Hematopoietic multipotent progenitor cell treated with erythropoietin and hydrocortisone succinate and interleukin-3 and kit ligand, for 17 days (in vitro differentiated cells): ENCODE data around the gene LUZP1.
A peak's percentile ranks its signal among the peaks of the same experiment; 100 is the strongest.

ENCODE experiments used
- DNase-seq: peaks from one replicate; pipeline ENCODE4 v3.0.0-alpha.2; 2015; ENCODE audit warnings: low spot score

LUZP1 gene

DNA sequence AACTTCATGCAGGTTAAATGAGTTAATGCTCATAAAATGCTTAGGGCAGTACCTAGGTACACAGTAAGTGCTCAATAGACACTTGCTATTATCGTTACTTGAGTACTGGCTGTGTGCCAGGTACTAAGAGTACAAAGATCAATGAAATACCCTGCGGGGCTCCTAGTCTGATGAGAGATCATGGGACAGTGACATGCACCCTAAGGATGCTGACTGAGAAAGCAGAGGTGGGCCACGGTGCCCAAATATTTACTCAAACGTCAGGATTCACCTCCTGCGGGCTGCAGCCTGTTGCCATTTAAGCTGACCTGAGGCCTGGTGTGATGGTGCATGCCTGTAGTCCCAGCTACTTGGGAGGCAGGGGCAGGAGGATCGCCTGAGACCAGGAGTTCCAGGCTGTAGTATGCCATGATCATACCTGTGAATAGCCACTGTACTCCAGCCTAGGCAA, 19.8 kb upstream of the LUZP1 start:
- no peak for DNase-seq

DNA sequence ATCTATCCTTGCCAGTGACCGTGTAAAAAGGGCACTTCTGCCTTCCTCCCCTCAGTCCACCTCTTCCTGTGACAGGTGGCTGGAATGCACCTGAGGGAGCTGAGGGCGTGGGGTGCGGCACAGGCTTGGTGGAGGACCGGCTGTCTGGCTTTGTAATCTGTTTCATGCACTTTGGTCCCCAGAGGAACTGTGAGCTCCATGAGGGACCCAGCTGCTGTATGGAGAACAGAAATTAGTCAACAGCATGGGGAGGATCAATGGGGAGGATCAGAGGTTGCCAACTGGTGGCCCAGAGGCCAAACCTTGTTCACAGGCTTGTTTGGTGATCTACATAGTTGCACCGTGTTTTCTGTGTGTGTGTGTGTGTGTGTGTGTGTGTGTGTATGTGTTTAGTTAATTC, 19.0 kb upstream of the LUZP1 start:
- no peak for DNase-seq

GRCh38 chr1:23185381-23185780, 16.7 kb upstream of the LUZP1 start:
- no peak for DNase-seq

DNA sequence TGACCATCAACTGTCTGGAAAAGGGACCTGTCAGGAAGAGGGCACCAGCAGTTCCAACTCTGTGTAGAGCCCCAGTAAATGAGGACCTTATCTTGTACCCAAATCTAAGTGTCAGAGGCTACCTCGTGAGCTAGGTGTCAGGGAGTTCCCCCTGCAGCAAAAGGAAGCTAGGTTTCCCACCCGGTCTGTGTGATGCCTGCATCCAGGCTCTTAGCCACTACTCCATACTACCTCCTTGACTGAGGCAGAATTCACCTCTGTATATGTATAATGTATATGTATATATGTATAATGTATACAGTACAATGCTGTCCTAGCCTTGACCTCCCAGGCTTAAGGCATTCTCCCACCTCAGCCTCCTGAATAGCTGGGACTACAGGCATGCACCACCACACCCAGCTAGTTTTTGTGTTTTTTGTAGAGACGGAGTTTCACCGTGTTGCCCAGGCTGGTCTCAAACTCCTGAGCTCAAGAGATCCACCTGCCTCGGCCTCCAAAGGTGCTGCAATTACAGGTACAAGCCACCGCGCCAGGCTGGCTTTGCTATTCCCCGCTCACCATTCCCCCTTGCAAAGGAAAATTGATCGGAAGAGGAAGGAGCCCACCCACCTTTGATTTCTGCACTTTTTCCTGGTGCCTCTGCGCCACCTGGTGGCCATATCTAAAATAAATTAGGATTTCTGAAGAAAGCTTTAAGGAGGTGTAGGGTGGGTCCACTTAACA, 15.7 kb upstream of the LUZP1 start:
- DNase-seq = peak; percentile 71

- DNase-seq = no peak
Observed at GRCh38 chr1:23179862-23180261, 11.2 kb upstream of the LUZP1 start.

- DNase-seq = no peak
Observed at GRCh38 chr1:23178950-23179349, 10.3 kb upstream of the LUZP1 start.

GRCh38 chr1:23178414-23178813, 9.8 kb upstream of the LUZP1 start:
- DNase-seq = no peak

- DNase-seq = no peak
Observed at GRCh38 chr1:23177438-23178380, 9.1 kb upstream of the LUZP1 start.

GRCh38 chr1:23177031-23177430, 8.4 kb upstream of the LUZP1 start:
- no peak for DNase-seq

GRCh38 chr1:23174426-23175110, 5.9 kb upstream of the LUZP1 start:
- no peak for DNase-seq

- DNase-seq = no peak
Observed at GRCh38 chr1:23171181-23171755, 2.6 kb upstream of the LUZP1 start.

DNA sequence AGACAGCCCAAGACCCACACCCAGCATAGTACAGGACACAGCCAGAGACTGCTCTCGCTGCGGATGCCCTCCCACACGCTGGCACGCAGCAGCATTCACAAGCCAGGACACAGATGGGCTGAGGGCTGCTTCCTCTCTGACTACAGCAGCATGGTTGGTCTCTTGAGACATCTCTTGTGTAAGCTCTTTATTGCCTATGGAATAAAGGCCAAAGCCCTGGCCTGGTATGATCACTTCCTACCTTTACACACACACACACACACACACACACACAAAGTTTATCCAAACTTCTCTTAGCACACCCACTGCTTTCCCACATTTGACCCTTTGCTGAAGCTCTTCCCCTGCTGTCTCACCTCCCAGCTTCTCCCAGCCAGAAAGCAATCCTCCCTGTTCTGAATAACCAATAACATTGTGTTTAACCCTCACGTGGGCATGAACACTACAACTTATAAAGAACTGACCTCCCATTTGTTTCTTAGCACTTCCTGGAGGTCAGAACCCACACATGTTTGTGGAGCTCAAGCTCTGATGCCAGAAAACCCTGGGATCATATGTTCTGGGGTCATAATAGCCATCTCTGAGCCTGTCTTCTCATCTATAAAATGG, 1.2 kb upstream of the LUZP1 start:
- DNase-seq = no peak

DNA sequence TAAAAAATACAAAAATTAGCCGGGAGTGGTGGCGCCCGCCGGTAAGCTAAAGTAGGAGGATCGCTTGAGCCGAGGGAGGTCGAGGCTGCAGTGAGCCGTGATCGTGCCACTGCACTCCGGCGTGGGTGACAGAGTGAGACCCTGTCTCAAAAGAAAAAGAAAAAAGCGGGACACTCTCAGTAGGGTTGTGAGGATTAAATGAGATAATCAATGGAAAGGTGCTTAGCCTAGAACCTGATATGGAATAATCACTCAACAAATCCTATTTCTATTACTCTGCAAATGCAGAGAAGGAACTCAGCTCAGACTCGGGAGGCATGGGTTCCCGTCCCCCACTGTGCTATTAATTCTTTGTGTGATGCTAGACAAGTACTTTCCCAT, 529 bp upstream of the LUZP1 start:
- no peak for DNase-seq

DNA sequence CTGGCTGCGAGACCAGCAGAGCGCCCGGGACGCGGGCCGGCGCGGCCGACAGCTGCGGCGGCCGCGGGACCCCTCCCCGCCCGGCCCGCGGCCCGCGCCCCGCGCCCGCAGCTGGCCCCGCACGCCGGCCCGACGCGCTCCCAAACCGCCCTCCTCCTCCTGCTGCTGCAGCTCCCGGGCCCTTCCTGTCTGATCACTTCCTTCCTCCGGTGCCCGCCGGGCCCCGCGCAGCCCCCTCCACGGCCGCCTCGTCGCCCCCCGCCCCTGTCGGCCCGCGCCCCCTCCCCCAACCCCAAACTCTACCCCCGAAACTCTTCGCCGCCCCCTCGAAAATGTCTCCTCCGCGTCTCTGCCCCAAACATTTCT, 594 bp downstream of the LUZP1 start:
- no peak for DNase-seq

GRCh38 chr1:23167353-23168078, 1.1 kb downstream of the LUZP1 start:
- DNase-seq = no peak

GRCh38 chr1:23166854-23167253, 1.8 kb downstream of the LUZP1 start:
- DNase-seq = no peak

DNA sequence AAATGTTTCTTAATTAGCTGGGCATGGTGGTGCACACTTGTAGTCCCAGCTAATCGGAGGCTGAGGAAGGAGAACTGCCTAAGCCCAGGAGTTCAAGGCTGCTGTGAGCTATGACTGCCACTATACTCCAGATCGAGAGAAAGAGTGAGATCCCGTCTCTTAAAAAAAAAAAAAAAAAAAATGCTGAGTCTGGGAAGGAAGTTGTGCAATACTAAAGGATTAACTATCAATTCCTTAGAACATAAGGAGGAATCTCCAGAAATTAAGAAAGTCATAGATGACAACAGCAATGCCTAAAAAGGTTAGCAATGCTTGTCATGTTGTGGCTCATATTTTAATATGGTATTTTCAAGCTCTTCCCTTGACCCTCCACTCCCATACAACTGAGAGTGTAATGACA, 5.3 kb downstream of the LUZP1 start:
- DNase-seq = no peak

GRCh38 chr1:23159963-23160877, 8.4 kb downstream of the LUZP1 start:
- no peak for DNase-seq

DNA sequence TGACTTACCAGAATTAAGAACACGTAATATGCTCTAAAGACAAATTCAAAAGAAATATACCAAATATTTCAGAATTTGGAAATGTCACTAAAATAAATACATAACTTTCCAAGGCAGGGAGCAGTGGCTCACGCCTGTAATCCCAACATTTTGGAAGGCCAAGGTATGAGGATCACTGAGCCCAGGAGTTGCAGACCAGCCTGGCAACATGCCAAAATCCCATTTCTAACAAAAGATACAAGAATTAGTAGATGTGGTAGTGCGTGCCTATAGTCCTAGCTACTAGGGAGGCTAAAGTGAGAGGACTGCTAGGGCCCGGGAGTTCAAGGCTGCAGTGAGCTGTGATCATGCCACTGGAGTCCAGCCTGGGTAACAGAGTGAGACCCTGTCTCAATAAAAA, 11.7 kb downstream of the LUZP1 start:
- no peak for DNase-seq
